G401 (cell line): Measurements from ENCODE around the gene CEP112. TPM values are rescaled to one million over a fixed set of nuclear protein-coding genes. Genes with fewer than 3 reads are reported as not detected.

Experiments used
- DNase-seq: peaks from one replicate; pipeline ENCODE4 v3.0.0-alpha.2; 2015; ENCODE audit warnings: low spot score
- in situ Hi-C: cut with HindIII; loops from 2 replicates; pipeline ENCODE4 v1.10.0; 2016; ENCODE audit warnings: low sequenced_read_pairs, mixed read lengths
- total RNA-seq: library from RNA; depleted of rRNA; stranded (reverse); fragments of >200 nt; shearing (Covaris generic); gene quantifications from 2 replicates; pipeline ENCODE4 v1.2.3, GENCODE V29; 2014

CEP112 gene
- total RNA-seq, 1 experiment from 2014 or later = 9.6 TPM

DNA sequence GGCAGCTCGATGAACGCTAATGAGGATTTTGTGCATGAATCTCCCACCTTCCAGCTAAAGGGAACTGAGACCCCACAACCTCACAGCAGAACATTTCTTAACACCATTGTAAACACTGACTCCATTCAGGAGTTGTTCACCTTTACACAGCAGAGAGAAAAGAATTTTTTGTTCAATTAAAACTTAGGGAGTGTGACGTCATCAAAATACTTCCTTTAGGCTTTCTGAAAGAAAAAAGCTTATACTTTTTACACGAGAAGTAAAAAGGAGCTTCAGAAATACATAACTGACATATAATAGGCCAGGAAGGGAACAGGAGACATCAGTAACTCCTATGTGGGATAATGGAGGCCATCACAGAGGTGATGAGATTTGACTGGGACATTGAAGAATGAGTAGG lies 532.4 kb downstream of the CEP112 start:
- in situ Hi-C loops = no loop called here
- DNase-seq = no peak

- DNase-seq = no peak
- in situ Hi-C loops = no loop called here
Measured at GRCh38 chr17:65657251-65657828, 534.6 kb downstream of the CEP112 start.

- in situ Hi-C loops = no loop called here
- DNase-seq = no peak
Measured at GRCh38 chr17:65656390-65657250, 535.3 kb downstream of the CEP112 start.

DNA sequence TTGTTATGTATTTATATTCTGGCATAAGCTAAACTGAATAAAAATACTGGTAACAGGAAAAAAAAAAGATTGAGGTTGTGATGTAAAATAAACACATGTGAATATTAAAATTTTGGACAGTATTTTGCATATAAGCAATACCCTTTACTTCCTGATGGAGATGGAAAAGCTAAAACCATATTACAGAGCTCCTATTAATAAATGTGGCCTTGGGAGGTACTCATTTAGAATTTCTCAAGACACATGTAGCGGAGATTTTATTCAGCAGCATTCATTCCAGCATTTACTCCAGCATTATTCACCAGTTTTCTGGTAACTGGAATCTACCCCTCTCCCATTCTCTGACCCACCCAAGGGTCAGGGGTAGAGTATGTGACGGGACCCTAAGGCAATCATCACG lies 536.2 kb downstream of the CEP112 start:
- in situ Hi-C loops = no loop called here
- no peak for DNase-seq

DNA sequence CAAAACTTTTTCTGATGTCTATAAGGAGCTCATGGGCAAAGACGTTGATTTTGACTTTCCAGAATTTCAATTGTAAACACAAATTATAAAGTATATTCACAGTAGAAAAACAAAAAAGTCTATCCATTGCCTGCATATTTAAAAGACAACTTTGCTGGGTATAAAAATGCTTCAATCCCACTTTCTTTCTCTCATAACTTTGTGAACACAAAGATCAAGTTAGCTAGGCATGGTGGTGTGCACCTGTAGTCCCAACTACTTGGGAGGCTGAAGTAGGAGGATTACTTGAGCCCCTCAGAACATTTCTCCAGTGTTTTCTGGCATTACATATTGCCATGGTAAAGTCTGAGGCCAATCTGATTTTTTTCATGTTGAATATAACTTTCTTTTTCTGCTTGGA lies 547.4 kb downstream of the CEP112 start:
- DNase-seq = no peak
- in situ Hi-C loops = no loop called here

GRCh38 chr17:65638221-65638975 lies 553.5 kb downstream of the CEP112 start:
- in situ Hi-C loops = no loop called here
- no peak for DNase-seq

DNA sequence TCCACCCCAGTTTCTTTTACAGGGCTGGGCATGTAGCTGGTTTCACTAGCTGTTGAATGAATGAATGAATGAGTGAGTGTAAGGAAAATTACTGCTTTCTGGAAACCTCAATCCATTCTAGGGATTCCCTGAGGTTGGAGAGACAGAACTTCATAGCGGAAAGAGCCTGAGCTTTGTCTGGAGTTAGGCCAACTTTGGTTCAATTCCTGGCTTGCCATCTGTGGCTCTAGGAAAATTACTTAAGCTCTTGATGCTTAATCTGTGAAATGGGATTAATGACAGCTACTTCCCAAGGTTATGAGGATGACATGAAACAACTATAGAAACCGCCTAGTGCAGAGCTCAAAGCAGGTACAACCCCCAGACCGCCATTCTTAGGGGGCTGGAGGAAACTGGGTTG lies 554.1 kb downstream of the CEP112 start:
- DNase-seq = no peak
- in situ Hi-C loops = no loop called here

- in situ Hi-C loops = no loop called here
- DNase-seq = no peak
Measured at GRCh38 chr17:65634533-65634932, 557.4 kb downstream of the CEP112 start.

DNA sequence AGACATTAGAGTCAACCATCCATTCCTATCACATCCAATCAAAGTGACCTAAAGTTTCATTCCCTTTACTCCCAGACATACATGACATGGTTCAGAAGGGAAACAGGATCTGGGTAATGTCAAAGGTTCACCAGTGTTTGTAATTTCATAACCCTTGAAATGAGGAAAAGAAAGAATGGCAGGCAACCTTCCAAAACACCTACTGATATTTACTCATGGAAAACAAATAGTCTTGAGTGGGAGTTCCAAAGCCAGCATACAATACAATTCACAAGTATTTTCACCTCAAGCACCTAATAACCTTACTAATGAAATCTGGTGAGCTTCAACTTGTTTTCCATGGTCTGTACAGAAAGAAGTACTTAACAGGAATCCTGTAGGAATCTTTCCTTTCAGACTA lies 557.9 kb downstream of the CEP112 start:
- in situ Hi-C loops = no loop called here
- DNase-seq = no peak

GRCh38 chr17:65633146-65633881 lies 558.6 kb downstream of the CEP112 start:
- DNase-seq = no peak
- in situ Hi-C loops = no loop called here

DNA sequence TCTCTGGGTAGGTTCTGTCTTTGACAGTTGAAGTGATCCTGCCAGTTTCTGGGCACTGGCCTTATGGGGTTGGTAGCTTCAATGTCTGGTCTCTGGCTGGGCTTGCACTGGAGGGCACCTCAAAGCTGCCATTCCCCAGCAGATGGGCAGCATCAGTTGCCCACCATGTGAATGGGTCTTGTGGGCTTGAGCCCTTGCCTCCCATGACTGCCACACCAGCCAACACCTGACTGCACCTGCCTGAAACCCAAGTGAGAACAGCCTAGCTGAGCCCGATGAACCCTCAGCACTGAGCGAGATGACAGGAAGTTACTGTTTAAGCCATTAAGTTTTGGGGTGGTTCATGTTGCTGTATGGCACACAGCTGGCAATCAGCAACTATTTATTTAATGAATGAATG lies 561.4 kb downstream of the CEP112 start:
- in situ Hi-C loops = no loop called here
- no peak for DNase-seq

DNA sequence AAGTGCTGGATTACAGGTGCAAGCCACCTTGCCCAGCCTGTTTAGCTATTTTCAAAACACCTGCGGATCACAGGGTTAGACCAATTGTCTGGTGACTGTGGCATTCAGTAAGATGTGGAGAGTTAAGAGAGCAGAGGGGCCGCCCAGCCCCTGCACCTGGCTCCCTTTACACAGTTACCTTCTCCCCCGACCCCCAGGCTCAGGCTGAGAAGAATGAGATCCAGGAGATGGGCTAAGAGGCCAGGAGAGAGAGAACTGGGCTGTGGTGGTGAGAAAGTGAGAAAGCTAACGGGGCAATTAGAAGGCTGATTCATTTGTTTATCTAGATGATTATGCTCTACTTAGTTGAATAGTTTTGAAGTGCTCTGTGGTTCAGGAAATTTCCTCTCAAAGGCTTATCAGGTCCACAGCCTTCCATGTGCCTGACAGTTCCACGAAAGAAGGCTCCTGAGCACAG lies 562.7 kb downstream of the CEP112 start:
- DNase-seq = no peak
- in situ Hi-C loops = no loop called here

DNA sequence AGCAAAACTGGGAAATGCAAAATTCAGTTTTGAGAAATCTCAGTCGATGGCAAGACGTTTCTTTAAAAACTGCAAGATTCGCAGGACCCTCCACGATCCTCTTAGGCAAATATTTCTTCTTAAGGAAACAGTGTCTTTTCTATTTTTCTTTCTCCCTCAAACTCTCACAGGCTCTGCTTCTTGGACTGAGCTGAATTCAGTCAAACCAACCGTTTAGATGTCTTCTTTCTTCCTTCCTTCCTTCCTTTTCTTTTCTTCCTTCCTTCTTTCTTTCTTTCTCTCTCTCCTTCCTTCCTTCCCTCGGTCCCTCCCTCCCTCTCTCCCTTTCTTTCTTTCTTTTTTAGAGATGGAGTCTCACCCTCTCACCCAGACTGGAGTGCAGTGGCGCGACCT lies 563.3 kb downstream of the CEP112 start:
- no peak for DNase-seq
- in situ Hi-C loops = no loop called here

DNA sequence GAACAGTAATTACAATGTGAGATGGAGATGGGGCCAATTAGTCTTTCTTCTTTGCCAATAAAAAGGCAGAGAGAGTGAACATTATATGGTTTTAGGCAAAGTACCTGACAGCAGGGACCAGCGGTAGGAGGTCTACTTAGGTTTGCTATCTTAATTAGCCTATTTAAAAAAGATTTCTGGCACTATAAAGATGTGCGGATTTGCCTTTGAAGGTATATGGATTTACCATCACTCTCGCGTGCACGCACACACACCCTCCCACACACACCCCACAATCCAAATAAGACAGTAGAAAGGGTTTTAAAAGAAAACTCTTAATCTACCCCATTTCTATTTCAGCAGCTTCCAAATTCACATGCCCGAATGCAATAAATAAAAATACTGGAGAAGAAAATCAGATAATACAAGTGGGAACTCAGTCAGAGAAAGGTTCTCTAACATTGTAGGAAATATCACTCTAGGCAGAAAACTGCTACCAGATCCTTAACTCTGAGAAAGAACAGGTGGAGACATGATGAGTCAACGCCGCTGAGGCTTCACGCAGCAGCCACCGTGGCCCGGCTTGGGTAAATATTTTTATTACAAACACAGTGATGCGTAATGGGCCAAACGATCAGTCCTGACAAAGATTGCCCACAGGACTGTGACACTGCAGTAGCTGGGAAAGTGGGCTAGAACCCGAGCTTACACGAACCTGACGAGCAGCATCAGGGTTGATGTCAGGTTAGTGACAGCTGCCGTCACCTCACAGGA lies 563.9 kb downstream of the CEP112 start:
- in situ Hi-C loops = no loop called here
- DNase-seq = peak; percentile 16

GRCh38 chr17:65627108-65627507 lies 564.8 kb downstream of the CEP112 start:
- in situ Hi-C loops = no loop called here
- no peak for DNase-seq

- in situ Hi-C loops = no loop called here
- DNase-seq = no peak
Measured at GRCh38 chr17:65626451-65626850, 565.5 kb downstream of the CEP112 start.

- in situ Hi-C loops = no loop called here
- no peak for DNase-seq
Measured at GRCh38 chr17:65618516-65618915, 573.4 kb downstream of the CEP112 start.

DNA sequence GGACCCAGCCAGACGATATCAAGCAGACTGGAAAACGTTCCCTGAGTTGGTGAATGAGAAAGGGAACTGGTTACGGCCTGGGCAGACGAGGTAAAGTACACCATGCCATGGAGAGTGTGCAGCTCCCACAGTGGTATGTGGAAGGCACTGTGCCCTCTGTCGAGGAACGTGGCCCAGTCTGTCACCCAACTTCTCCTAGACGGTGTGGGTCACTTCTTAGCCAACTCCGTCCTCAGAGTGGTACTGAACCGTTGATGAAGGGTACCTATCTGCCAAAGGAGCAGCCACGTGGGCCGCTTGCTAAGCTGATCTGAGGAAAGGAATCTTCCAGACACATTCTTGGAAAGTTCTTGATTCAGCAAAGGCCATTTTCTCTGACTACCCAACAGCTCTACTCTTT lies 574.4 kb downstream of the CEP112 start:
- in situ Hi-C loops = no loop called here
- no peak for DNase-seq

DNA sequence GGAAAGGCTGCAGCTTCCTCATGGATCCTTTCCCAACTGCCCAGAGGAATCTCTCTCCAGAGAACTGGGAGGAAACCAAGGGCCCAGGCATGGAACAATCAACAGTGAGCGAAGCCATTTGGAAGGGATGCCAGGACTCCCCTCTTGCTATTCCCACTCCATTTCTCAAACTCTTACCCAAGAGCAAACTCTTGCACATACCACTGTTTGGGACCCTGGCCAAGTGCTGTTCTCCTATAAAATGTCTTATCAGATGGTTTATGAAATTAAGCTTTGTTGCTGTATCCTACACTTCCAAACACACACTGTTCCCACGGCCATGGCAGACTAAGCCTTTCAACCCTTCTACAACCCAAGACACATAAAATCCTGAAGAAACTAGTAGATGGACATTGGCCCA lies 582.2 kb downstream of the CEP112 start:
- DNase-seq = no peak
- in situ Hi-C loops = no loop called here
